ENCODE data around the gene ADH1B.
"Not testable (repeated sequence)": the region's sequence is repeated elsewhere in the genome, so short reads cannot be mapped to it uniquely, and the experiment has no call there.

Gene ADH1B

GRCh38 chr4:99349338-99349737 is 28.1 kb upstream of the ADH1B start:
- no peak for DNase-seq
- Mint-ChIP-seq H3K4me1 (ENCODE audit: low read depth in 2 of 2) (no peaks in the 10 kb centered on the region), H3K36me3 (ENCODE audit: insufficient read depth) (no peaks in the 10 kb centered on the region), H3K27ac (no peak overlapping the region), H3K9me3 (peaks cover 0 to 7% of the 10 kb centered on the region in 2 donors), H3K4me3 (no peak overlapping the region), H3K27me3 (peaks cover 0 to 6% of the 10 kb centered on the region in 2 donors)
- no peak for ATAC-seq (replicated peaks)

- H3K9me3 Mint-ChIP-seq; H3K27ac Mint-ChIP-seq; H3K4me3 Mint-ChIP-seq; ATAC-seq (replicated peaks); DNase-seq; H3K36me3 Mint-ChIP-seq (ENCODE audit: insufficient read depth); H3K4me1 Mint-ChIP-seq (ENCODE audit: low read depth in 2 of 2); H3K27me3 Mint-ChIP-seq: not testable (repeated sequence)
These were observed 21.4 kb upstream of the ADH1B start for GRCh38 chr4:99342624-99343023.

- H3K27ac Mint-ChIP-seq, result no peak overlapping the region
- H3K27me3 Mint-ChIP-seq, result peaks cover 0 to 10% of the 10 kb centered on the region in 2 donors
- no peaks in the 10 kb centered on the region for H3K9me3 Mint-ChIP-seq
These were observed 20.2 kb upstream of the ADH1B start for GRCh38 chr4:99341426-99341825.

GRCh38 chr4:99339172-99339571 is 18.0 kb upstream of the ADH1B start:
- Mint-ChIP-seq H3K4me1 (ENCODE audit: low read depth in 2 of 2) (no peaks in the 10 kb centered on the region), H3K27me3 (peaks cover 2 to 8% of the 10 kb centered on the region in 2 donors), H3K27ac (no peak overlapping the region), H3K36me3 (ENCODE audit: insufficient read depth) (no peaks in the 10 kb centered on the region), H3K4me3 (no peak overlapping the region), H3K9me3 (no peaks in the 10 kb centered on the region)
- DNase-seq (no peak), ATAC-seq (replicated peaks) (no peak)

More at GRCh38 chr4:99341426-99341825, 20.2 kb upstream of the ADH1B start:
- H3K4me1 Mint-ChIP-seq (ENCODE audit: low read depth in 2 of 2), result no peaks in the 10 kb centered on the region
- ATAC-seq (replicated peaks), result no peak
- DNase-seq, result no peak
- H3K4me3 Mint-ChIP-seq, result no peak overlapping the region
- H3K36me3 Mint-ChIP-seq (ENCODE audit: insufficient read depth), result no peaks in the 10 kb centered on the region

GRCh38 chr4:99336553-99336952 is 15.4 kb upstream of the ADH1B start:
- no peak for DNase-seq
- H3K4me3 Mint-ChIP-seq, result no peak overlapping the region
- H3K4me1 Mint-ChIP-seq (ENCODE audit: low read depth in 2 of 2), result no peaks in the 10 kb centered on the region
- no peak for ATAC-seq (replicated peaks)
- H3K9me3 Mint-ChIP-seq, result no peaks in the 10 kb centered on the region
- H3K36me3 Mint-ChIP-seq (ENCODE audit: insufficient read depth), result no peaks in the 10 kb centered on the region
- H3K27me3 Mint-ChIP-seq, result peaks cover 0 to 8% of the 10 kb centered on the region in 2 donors
- no peak overlapping the region for H3K27ac Mint-ChIP-seq

- no peak overlapping the region for H3K4me3 Mint-ChIP-seq
- H3K27me3 Mint-ChIP-seq, result peaks cover 0 to 8% of the 10 kb centered on the region in 2 donors
- no peak overlapping the region for H3K27ac Mint-ChIP-seq
- no peaks in the 10 kb centered on the region for H3K36me3 Mint-ChIP-seq (ENCODE audit: insufficient read depth)
- no peaks in the 10 kb centered on the region for H3K4me1 Mint-ChIP-seq (ENCODE audit: low read depth in 2 of 2)
- no peaks in the 10 kb centered on the region for H3K9me3 Mint-ChIP-seq
- ATAC-seq (replicated peaks), result no peak
- DNase-seq, result no peak
These were observed 13.7 kb upstream of the ADH1B start for GRCh38 chr4:99334880-99335279.

- peaks cover 2% of the 10 kb centered on the region for H3K36me3 Mint-ChIP-seq (ENCODE audit: insufficient read depth)
- ATAC-seq (replicated peaks), result no peak
These were observed 9.4 kb upstream of the ADH1B start for GRCh38 chr4:99330648-99331047.

GRCh38 chr4:99329876-99330275 is 8.7 kb upstream of the ADH1B start:
- no peak overlapping the region for H3K4me3 Mint-ChIP-seq
- no peak overlapping the region for H3K27ac Mint-ChIP-seq
- peaks cover 2% of the 10 kb centered on the region for H3K36me3 Mint-ChIP-seq (ENCODE audit: insufficient read depth)
- no peaks in the 10 kb centered on the region for H3K27me3 Mint-ChIP-seq
- ATAC-seq (replicated peaks), result no peak
- no peak for DNase-seq
- no peaks in the 10 kb centered on the region for H3K9me3 Mint-ChIP-seq
- H3K4me1 Mint-ChIP-seq (ENCODE audit: low read depth in 2 of 2), result no peaks in the 10 kb centered on the region

More at GRCh38 chr4:99330648-99331047, 9.4 kb upstream of the ADH1B start:
- Mint-ChIP-seq H3K4me3 (no peak overlapping the region), H3K27ac (no peak overlapping the region), H3K9me3 (no peaks in the 10 kb centered on the region), H3K4me1 (ENCODE audit: low read depth in 2 of 2) (no peaks in the 10 kb centered on the region), H3K27me3 (peaks cover 0 to 8% of the 10 kb centered on the region in 2 donors)
- DNase-seq, result no peak

- H3K36me3 Mint-ChIP-seq (ENCODE audit: insufficient read depth), result peaks cover 2% of the 10 kb centered on the region
- DNase-seq (no peak), ATAC-seq (replicated peaks) (no peak)
- H3K27me3 Mint-ChIP-seq, result no peaks in the 10 kb centered on the region
- no peak overlapping the region for H3K4me3 Mint-ChIP-seq
- no peaks in the 10 kb centered on the region for H3K9me3 Mint-ChIP-seq
- H3K27ac Mint-ChIP-seq, result no peak overlapping the region
- no peaks in the 10 kb centered on the region for H3K4me1 Mint-ChIP-seq (ENCODE audit: low read depth in 2 of 2)
These were observed 3.8 kb upstream of the ADH1B start for GRCh38 chr4:99324979-99325378.

GRCh38 chr4:99324361-99324760 is 3.2 kb upstream of the ADH1B start:
- DNase-seq (no peak), ATAC-seq (replicated peaks) (no peak)
- Mint-ChIP-seq H3K36me3 (ENCODE audit: insufficient read depth) (peaks cover 2% of the 10 kb centered on the region), H3K9me3 (no peaks in the 10 kb centered on the region), H3K4me3 (no peak overlapping the region), H3K4me1 (ENCODE audit: low read depth in 2 of 2) (no peaks in the 10 kb centered on the region), H3K27ac (no peak overlapping the region), H3K27me3 (peaks cover 0 to 2% of the 10 kb centered on the region in 2 donors)

- Mint-ChIP-seq H3K27ac (no peak overlapping the region), H3K4me1 (ENCODE audit: low read depth in 2 of 2) (no peaks in the 10 kb centered on the region), H3K36me3 (ENCODE audit: insufficient read depth) (peaks cover under 1% of the 10 kb centered on the region), H3K9me3 (no peaks in the 10 kb centered on the region), H3K27me3 (peaks cover 0 to 7% of the 10 kb centered on the region in 2 donors), H3K4me3 (no peak overlapping the region)
- DNase-seq (no peak), ATAC-seq (replicated peaks) (no peak)
These were observed 2.6 kb upstream of the ADH1B start for GRCh38 chr4:99323756-99324155.

- not testable (repeated sequence) for H3K36me3 Mint-ChIP-seq (ENCODE audit: insufficient read depth); H3K27me3 Mint-ChIP-seq; H3K27ac Mint-ChIP-seq; H3K9me3 Mint-ChIP-seq; ATAC-seq (replicated peaks); H3K4me3 Mint-ChIP-seq; H3K4me1 Mint-ChIP-seq (ENCODE audit: low read depth in 2 of 2); DNase-seq
These were observed 3.4 kb downstream of the ADH1B start for GRCh38 chr4:99317811-99318210.

GRCh38 chr4:99317354-99317753 is 3.8 kb downstream of the ADH1B start:
- H3K4me1 Mint-ChIP-seq (ENCODE audit: low read depth in 2 of 2), result no peaks in the 10 kb centered on the region
- H3K27me3 Mint-ChIP-seq, result peaks cover 0 to 7% of the 10 kb centered on the region in 2 donors
- H3K4me3 Mint-ChIP-seq, result no peak overlapping the region
- H3K9me3 Mint-ChIP-seq, result no peaks in the 10 kb centered on the region
- ATAC-seq (replicated peaks), result no peak
- no peak overlapping the region for H3K27ac Mint-ChIP-seq
- no peak for DNase-seq
- H3K36me3 Mint-ChIP-seq (ENCODE audit: insufficient read depth), result no peaks in the 10 kb centered on the region

GRCh38 chr4:99315839-99316238 is 5.4 kb downstream of the ADH1B start:
- DNase-seq (no peak), ATAC-seq (replicated peaks) (no peak)
- Mint-ChIP-seq H3K36me3 (ENCODE audit: insufficient read depth) (no peaks in the 10 kb centered on the region), H3K4me1 (ENCODE audit: low read depth in 2 of 2) (no peaks in the 10 kb centered on the region), H3K4me3 (no peak overlapping the region), H3K27ac (no peak overlapping the region), H3K9me3 (no peaks in the 10 kb centered on the region), H3K27me3 (peaks cover 0 to 7% of the 10 kb centered on the region in 2 donors)

GRCh38 chr4:99314211-99314610 is 7.0 kb downstream of the ADH1B start:
- Mint-ChIP-seq H3K27me3 (peaks cover 0 to 4% of the 10 kb centered on the region in 2 donors), H3K9me3 (no peaks in the 10 kb centered on the region), H3K4me1 (ENCODE audit: low read depth in 2 of 2) (no peaks in the 10 kb centered on the region), H3K36me3 (ENCODE audit: insufficient read depth) (no peaks in the 10 kb centered on the region), H3K4me3 (no peak overlapping the region), H3K27ac (no peak overlapping the region)
- DNase-seq, result no peak
- no peak for ATAC-seq (replicated peaks)
